Measurements from ENCODE around the gene EIF1B.
A peak's percentile ranks its signal among the peaks of the same experiment; 100 is the strongest.
"Not testable (repeated sequence)": the region's sequence is repeated elsewhere in the genome, so short reads cannot be mapped to it uniquely, and the experiment has no call there.

Gene EIF1B

DNA sequence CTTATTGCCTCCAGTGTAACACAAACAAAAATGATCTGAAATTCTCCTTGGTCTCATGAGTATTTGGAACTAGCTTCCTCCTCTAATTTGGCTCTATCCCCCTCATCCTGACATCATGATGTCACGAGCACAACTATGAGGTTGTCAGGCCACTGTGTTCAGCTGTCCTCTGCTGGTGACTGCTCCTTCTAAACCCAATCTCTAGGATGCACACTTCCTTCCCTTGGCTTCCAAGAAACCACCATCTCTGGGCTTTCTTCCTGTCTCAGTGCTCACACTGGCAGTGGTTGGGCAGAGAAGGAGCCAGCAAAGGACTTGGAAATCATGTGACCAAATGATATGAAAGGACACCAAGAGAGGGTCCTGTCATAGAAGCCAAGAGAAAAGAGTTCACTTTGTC lies 30.7 kb upstream of the EIF1B start:
- DNase-seq (ENCODE audit: low read depth), result no peak
- no peak overlapping the region for H3K4me3 ChIP-seq (ENCODE audit: low read length)
- TF ChIP-seq, protein P1, sequence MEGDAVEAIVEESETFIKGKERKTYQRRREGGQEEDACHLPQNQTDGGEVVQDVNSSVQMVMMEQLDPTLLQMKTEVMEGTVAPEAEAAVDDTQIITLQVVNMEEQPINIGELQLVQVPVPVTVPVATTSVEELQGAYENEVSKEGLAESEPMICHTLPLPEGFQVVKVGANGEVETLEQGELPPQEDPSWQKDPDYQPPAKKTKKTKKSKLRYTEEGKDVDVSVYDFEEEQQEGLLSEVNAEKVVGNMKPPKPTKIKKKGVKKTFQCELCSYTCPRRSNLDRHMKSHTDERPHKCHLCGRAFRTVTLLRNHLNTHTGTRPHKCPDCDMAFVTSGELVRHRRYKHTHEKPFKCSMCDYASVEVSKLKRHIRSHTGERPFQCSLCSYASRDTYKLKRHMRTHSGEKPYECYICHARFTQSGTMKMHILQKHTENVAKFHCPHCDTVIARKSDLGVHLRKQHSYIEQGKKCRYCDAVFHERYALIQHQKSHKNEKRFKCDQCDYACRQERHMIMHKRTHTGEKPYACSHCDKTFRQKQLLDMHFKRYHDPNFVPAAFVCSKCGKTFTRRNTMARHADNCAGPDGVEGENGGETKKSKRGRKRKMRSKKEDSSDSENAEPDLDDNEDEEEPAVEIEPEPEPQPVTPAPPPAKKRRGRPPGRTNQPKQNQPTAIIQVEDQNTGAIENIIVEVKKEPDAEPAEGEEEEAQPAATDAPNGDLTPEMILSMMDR (IDR thresholded peaks at IDR 0.05; ENCODE audit: insufficient read depth, low read depth, low read length, missing control alignments), result no peak

DNA sequence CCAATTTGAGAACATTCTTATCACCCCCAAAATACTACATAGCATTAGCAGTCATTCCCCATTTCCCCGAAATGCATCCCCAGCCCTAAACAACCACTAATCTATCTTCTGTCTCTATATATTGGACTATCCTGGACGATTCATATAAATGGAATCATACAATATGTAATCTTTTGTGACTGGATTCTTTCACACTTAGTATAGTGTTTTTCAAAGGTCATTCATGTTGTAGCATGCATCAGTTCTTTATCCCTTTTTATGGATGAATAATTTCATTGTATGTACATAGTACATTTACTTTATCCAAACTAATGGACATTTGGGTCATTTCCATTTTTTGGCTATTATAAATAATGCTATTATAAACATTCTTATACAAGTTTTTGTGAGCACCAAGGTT lies 27.5 kb upstream of the EIF1B start:
- H3K4me3 ChIP-seq (ENCODE audit: low read length), result no peak overlapping the region
- DNase-seq (ENCODE audit: low read depth), result peak; percentile 56
- TF ChIP-seq, protein P1 (IDR thresholded peaks at IDR 0.05; ENCODE audit: insufficient read depth, low read depth, low read length, missing control alignments), result no peak

DNA sequence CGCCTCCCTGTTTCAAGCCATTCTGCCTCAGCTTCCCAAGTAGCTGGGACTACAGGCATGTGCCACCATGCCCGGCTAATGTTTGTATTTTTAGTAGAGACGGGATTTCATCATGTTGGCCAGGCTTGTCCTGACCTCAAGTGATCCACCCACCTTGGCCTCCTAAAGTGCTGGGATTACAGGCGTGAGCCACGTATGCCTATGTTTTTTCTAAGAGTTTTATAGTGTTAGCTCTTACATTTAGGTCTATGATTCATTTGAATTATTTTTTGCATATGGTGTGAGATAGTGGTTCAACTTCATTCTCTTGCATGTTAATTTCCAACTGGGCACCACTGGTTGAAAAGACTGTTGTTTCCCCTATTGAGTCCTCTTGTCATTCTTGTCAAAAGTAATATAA lies 26.4 kb upstream of the EIF1B start:
- DNase-seq (ENCODE audit: low read depth), result peak; percentile 21

DNA sequence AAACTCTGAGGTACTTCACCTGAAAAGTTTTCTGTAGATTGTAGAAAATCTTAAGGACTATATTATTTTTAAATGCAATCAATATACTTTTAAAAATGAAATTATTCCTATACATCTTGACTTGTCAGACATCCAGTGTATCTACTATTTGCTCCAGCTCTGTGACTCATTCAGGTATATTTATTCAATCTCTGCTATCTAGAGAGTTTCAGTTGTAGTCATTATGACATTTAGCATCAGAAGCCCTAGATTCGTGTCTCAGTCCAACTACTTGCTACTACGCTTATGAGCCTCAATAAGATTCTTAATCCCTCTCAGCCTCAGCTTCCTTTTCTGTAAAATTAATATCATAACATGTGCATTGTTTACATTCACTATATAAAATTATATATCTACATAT lies 22.3 kb upstream of the EIF1B start:
- DNase-seq (ENCODE audit: low read depth), result peak; percentile 24
- TF ChIP-seq, protein P1 (IDR thresholded peaks at IDR 0.05; ENCODE audit: insufficient read depth, low read depth, low read length, missing control alignments), result no peak
- H3K4me3 ChIP-seq (ENCODE audit: low read length), result no peak overlapping the region

More for the DNA sequence above, 26.4 kb upstream of the EIF1B start:
- not testable (repeated sequence) for H3K4me3 ChIP-seq (ENCODE audit: low read length)

DNA sequence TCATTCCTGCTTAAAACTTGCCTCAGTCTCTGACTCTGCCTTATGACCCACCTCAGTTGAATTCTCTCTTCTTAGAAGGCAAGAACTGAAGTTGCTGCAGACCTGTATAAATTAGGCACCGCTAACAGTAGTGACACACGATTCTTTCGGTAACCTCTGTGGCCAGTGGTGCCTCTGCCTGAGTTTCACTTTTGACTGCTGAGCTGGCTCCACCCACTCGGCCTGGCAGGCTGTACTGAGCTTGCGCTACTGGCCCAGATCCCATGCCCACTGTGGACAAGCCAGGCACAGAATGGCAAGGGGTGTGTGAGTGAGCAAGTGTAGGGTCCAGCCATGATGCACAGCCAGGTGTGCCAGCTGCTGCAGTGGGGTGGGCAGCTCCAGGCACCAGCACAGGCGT lies 19.1 kb upstream of the EIF1B start:
- DNase-seq (ENCODE audit: low read depth), result no peak
- TF ChIP-seq, protein P1 (IDR thresholded peaks at IDR 0.05; ENCODE audit: insufficient read depth, low read depth, low read length, missing control alignments), result no peak
- H3K4me3 ChIP-seq (ENCODE audit: low read length), result no peak overlapping the region

DNA sequence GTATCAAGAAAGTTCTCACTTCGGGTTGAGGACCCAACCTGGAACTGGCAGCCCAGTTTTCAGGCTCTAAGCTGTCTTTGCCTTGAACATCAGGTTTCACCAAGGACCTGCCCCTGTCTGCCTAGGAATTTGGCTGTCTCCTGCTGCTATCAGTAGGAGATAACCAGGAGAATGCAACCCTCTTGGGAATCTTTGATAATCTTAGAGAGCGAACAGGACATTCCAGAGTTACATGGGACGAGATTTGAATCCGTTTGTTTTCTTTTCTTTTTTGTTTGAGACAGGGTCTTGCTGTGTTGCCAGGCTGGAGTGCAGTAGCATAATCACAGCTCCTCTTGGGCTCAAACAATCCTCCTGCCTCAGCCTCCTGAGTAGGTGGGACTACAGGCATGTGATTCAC lies 18.0 kb upstream of the EIF1B start:
- no peak overlapping the region for H3K4me3 ChIP-seq (ENCODE audit: low read length)
- TF ChIP-seq, protein P1 (IDR thresholded peaks at IDR 0.05; ENCODE audit: insufficient read depth, low read depth, low read length, missing control alignments), result no peak
- DNase-seq (ENCODE audit: low read depth), result no peak

DNA sequence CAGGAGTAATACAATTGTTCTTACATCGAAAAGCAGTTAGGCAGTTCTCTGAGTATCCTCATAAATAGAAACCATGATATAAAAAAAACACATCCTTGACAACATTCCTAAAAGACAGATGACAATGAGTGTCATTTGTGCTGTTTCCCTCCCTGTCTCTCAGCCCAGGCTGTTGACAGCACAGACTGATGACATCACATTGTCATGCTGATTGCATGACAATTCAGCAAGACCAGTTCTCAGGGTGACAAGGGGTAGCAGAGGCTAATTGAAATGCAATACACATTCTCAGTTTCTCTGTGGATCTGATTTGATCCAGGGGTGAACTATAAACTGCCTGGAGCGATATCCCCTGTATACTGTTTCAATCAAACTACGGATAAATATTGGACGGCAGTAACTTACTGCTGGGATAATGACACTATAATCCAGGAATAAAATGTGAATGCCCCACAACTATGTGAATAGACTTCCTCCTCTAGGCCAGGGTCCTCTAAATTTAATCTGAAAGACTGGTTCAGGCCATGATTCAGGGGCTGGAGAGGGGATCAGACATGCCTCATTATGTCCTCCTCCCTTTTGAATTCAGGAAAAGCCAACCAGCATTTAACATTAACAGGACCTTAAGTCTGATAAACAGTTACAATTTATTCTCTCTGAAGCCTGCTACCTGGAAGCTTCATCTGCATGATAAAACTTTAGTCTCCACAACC lies 16.7 kb upstream of the EIF1B start:
- TF ChIP-seq, protein P1 (IDR thresholded peaks at IDR 0.05; ENCODE audit: insufficient read depth, low read depth, low read length, missing control alignments), result no peak
- DNase-seq (ENCODE audit: low read depth), result peak; percentile 14
- no peak overlapping the region for H3K4me3 ChIP-seq (ENCODE audit: low read length)
